Measurements from ENCODE around the gene TUG1.

TUG1 gene

DNA sequence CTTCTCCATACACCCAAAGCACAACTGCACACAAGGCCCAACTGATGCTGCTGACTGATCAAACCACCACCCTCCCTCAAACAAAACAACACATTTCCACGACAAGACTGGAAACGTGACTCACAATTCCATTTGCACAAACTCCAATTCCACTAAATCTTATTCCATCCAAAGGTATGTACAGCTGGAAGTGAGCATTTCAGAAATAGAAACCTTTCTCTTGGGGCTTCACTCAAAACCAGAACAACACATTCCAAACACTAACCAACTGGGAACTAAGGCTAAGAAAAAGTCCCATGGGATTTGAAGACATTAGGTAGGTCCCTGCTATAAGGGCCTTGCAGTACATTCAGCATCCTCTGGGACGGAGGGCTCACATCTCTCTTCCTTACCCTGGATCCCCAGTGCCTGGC is 20.1 kb upstream of the TUG1 start:
- no peak for TF ChIP-seq SIN3A (IDR thresholded peaks at IDR 0.05; ENCODE audit: borderline replicate concordance, insufficient read depth, low read length)

DNA sequence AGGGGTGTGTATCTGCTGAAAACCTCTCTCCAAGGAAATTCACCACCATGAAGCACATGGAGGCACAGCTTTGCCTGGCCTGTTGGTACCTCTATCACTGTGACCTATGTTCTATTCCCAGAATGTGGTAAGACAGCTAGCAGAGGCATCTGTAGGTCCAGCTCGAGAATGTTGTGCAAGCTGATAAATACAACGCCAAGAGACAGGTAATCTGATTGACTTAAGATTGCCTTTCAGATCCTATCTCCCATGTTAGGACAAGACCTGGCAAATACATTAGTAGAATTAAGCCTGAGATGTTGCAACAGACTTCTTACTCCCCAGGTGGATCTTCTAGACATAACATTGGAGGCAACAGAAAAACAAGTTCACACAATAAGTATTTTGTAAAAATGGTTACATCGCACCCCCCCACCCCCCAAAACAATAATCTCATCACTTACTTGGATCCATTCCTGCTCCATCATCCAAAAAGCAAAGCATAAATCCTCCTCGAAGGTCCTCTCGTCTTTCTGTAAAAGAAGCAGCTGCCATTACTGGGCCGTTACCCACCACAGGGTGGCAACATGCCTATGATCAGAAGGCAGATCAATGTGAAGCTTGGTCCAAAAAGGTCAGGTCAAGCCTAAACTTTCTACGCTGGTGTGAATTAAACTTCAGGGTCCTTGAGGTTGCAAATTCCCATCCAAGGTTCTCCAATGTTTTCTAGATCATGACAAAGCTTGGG is 19.0 kb upstream of the TUG1 start:
- TF ChIP-seq TAF1 (IDR thresholded peaks at IDR 0.05; ENCODE audit: borderline replicate concordance, insufficient read depth, low read length) (no peak), POLR2AphosphoS5 (IDR thresholded peaks at IDR 0.05; ENCODE audit: low read depth, low read length) (no peak), FOXP2 (optimal IDR thresholded peaks at IDR 0.05; ENCODE audit: borderline replicate concordance, extremely low read depth, extremely low read length, insufficient read depth) (no peak), SIN3A (IDR thresholded peaks at IDR 0.05; ENCODE audit: borderline replicate concordance, insufficient read depth, low read length) (no peak)
- TF ChIP-seq, protein P1, sequence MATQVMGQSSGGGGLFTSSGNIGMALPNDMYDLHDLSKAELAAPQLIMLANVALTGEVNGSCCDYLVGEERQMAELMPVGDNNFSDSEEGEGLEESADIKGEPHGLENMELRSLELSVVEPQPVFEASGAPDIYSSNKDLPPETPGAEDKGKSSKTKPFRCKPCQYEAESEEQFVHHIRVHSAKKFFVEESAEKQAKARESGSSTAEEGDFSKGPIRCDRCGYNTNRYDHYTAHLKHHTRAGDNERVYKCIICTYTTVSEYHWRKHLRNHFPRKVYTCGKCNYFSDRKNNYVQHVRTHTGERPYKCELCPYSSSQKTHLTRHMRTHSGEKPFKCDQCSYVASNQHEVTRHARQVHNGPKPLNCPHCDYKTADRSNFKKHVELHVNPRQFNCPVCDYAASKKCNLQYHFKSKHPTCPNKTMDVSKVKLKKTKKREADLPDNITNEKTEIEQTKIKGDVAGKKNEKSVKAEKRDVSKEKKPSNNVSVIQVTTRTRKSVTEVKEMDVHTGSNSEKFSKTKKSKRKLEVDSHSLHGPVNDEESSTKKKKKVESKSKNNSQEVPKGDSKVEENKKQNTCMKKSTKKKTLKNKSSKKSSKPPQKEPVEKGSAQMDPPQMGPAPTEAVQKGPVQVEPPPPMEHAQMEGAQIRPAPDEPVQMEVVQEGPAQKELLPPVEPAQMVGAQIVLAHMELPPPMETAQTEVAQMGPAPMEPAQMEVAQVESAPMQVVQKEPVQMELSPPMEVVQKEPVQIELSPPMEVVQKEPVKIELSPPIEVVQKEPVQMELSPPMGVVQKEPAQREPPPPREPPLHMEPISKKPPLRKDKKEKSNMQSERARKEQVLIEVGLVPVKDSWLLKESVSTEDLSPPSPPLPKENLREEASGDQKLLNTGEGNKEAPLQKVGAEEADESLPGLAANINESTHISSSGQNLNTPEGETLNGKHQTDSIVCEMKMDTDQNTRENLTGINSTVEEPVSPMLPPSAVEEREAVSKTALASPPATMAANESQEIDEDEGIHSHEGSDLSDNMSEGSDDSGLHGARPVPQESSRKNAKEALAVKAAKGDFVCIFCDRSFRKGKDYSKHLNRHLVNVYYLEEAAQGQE (IDR thresholded peaks at IDR 0.05; ENCODE audit: insufficient read depth in 1 of 2, low read depth in 2 of 2, low read length in 2 of 2): no peak

DNA sequence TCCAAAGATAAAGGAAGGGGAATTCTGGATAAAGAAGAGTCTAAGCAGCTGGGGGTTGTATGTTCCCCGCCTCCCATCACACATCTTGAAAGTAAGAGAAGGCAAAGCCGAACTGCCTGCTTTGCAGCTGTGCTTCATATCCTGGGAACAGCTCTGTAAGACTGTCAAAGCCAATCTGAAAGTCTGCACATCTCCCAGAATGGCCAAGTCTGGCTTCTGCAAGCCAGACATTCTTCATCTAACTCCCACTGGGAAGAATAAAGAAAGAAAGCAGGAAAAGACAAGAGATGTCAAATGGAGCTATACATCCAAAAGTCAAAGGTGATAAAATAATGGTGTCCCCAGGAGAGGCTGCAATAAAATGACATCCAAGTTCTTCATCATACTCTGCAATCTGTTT is 15.9 kb upstream of the TUG1 start:
- no peak for TF ChIP-seq FOXP2 (optimal IDR thresholded peaks at IDR 0.05; ENCODE audit: borderline replicate concordance, extremely low read depth, extremely low read length, insufficient read depth)
- TF ChIP-seq POLR2AphosphoS5 (IDR thresholded peaks at IDR 0.05; ENCODE audit: low read depth, low read length): no peak
- TF ChIP-seq, protein P1 (IDR thresholded peaks at IDR 0.05; ENCODE audit: insufficient read depth in 1 of 2, low read depth in 2 of 2, low read length in 2 of 2): no peak
- TF ChIP-seq TAF1 (IDR thresholded peaks at IDR 0.05; ENCODE audit: borderline replicate concordance, insufficient read depth, low read length): no peak
- no peak for TF ChIP-seq SIN3A (IDR thresholded peaks at IDR 0.05; ENCODE audit: borderline replicate concordance, insufficient read depth, low read length)

DNA sequence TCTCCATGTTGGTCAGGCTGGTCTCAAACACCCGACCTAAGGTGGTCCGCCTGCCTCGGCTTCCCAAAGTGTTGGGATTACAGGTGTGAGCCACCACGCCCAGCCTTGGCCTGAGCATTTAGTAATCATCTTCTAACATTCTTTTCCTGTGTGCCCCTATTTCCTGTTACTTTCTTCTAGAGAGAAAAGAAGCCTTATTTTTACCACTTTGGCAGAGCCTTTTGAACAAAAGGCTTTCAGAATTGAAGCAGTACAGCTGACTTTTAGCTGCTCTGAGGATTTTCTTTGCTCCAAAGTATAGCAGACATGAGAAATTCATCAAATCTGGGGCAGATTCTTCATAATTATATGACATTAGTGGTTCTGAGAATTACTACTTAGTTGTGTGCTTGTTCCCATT is 13.9 kb upstream of the TUG1 start:
- TF ChIP-seq SIN3A (IDR thresholded peaks at IDR 0.05; ENCODE audit: borderline replicate concordance, insufficient read depth, low read length): no peak
- TF ChIP-seq, protein P1 (IDR thresholded peaks at IDR 0.05; ENCODE audit: insufficient read depth in 1 of 2, low read depth in 2 of 2, low read length in 2 of 2): no peak
- no peak for TF ChIP-seq FOXP2 (optimal IDR thresholded peaks at IDR 0.05; ENCODE audit: borderline replicate concordance, extremely low read depth, extremely low read length, insufficient read depth)
- TF ChIP-seq POLR2AphosphoS5 (IDR thresholded peaks at IDR 0.05; ENCODE audit: low read depth, low read length): no peak
- TF ChIP-seq TAF1 (IDR thresholded peaks at IDR 0.05; ENCODE audit: borderline replicate concordance, insufficient read depth, low read length): no peak

DNA sequence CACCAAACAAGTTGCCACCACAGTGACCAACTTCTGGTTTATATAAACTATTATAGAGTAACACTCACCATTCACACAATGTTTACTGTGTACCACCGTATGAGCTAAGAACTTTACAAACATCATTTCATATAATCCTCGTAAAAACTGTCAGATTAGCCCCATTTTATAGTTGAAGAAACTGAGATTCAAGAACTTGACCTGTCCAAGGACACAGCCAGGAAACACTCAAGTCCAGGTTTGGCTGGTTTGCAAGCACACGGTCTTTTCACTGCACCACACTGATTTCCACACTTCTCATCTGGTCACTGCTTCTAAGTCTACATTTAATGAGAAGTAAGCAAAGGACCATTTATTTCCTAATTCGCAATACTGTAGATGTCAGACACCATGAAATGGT is 4.2 kb upstream of the TUG1 start:
- TF ChIP-seq POLR2AphosphoS5 (IDR thresholded peaks at IDR 0.05; ENCODE audit: low read depth, low read length) (no peak), TAF1 (IDR thresholded peaks at IDR 0.05; ENCODE audit: borderline replicate concordance, insufficient read depth, low read length) (no peak), FOXP2 (optimal IDR thresholded peaks at IDR 0.05; ENCODE audit: borderline replicate concordance, extremely low read depth, extremely low read length, insufficient read depth) (no peak), SIN3A (IDR thresholded peaks at IDR 0.05; ENCODE audit: borderline replicate concordance, insufficient read depth, low read length) (no peak)
- TF ChIP-seq, protein P1 (IDR thresholded peaks at IDR 0.05; ENCODE audit: insufficient read depth in 1 of 2, low read depth in 2 of 2, low read length in 2 of 2): no peak

Data from PFSK-1 (cell line).